GM19043 (cell line): ENCODE measurements around the gene IRS2.

Experiments
- ATAC-seq: cut with Tn5 transposase; IDR thresholded peaks from one replicate; pipeline ENCODE4 v1.9.1; 2021; ENCODE audit warnings: low read depth; ENCODE audit not compliant: unreplicated experiment

The IRS2 gene

GRCh38 chr13:109715902-109716301, 70.5 kb downstream of the IRS2 start:
- ATAC-seq: no peak

- ATAC-seq: no peak
Observed at GRCh38 chr13:109713681-109714080, 72.7 kb downstream of the IRS2 start.

GRCh38 chr13:109712124-109712722, 74.2 kb downstream of the IRS2 start:
- no peak for ATAC-seq

- ATAC-seq: no peak
Observed at GRCh38 chr13:109707742-109708617, 78.4 kb downstream of the IRS2 start.

GRCh38 chr13:109707044-109707741, 79.2 kb downstream of the IRS2 start:
- no peak for ATAC-seq

- no peak for ATAC-seq
Observed at GRCh38 chr13:109706015-109706715, 80.2 kb downstream of the IRS2 start.

- ATAC-seq: no peak
Observed at GRCh38 chr13:109704771-109705635, 81.4 kb downstream of the IRS2 start.

GRCh38 chr13:109703250-109703649, 83.1 kb downstream of the IRS2 start:
- ATAC-seq: no peak
